ENCODE results near the gene SATB2.

SATB2 gene

GRCh38 chr2:199317646-199318045 lies 140.1 kb downstream of the SATB2 start:
- no peak for DNase-seq

- no peak for DNase-seq
Measured at GRCh38 chr2:199316851-199317250, 140.9 kb downstream of the SATB2 start.

GRCh38 chr2:199315299-199316179 lies 142.2 kb downstream of the SATB2 start:
- DNase-seq = no peak

GRCh38 chr2:199312931-199313330 lies 144.8 kb downstream of the SATB2 start:
- DNase-seq = no peak

GRCh38 chr2:199310771-199311585 lies 146.8 kb downstream of the SATB2 start:
- no peak for DNase-seq

GRCh38 chr2:199309973-199310372 lies 147.8 kb downstream of the SATB2 start:
- DNase-seq = no peak

- no peak for DNase-seq
Measured at GRCh38 chr2:199309411-199309810, 148.3 kb downstream of the SATB2 start.

- DNase-seq = no peak
Measured at GRCh38 chr2:199308567-199308966, 149.2 kb downstream of the SATB2 start.

GRCh38 chr2:199307461-199307860 lies 150.3 kb downstream of the SATB2 start:
- DNase-seq = no peak

- no peak for DNase-seq
Measured at GRCh38 chr2:199306116-199306515, 151.6 kb downstream of the SATB2 start.

GRCh38 chr2:199303728-199304177 lies 154.0 kb downstream of the SATB2 start:
- no peak for DNase-seq

GRCh38 chr2:199302851-199303250 lies 154.9 kb downstream of the SATB2 start:
- no peak for DNase-seq

GRCh38 chr2:199288424-199288823 lies 169.3 kb downstream of the SATB2 start:
- DNase-seq = no peak

GRCh38 chr2:199282309-199282708 lies 175.4 kb downstream of the SATB2 start:
- no peak for DNase-seq

GRCh38 chr2:199279146-199279545 lies 178.6 kb downstream of the SATB2 start:
- DNase-seq = no peak

GRCh38 chr2:199278099-199278498 lies 179.6 kb downstream of the SATB2 start:
- DNase-seq = no peak

- no peak for DNase-seq
Measured at GRCh38 chr2:199273042-199273511, 184.7 kb downstream of the SATB2 start.

GRCh38 chr2:199261936-199262335 lies 195.8 kb downstream of the SATB2 start:
- DNase-seq = no peak

- DNase-seq = no peak
Measured at GRCh38 chr2:199261239-199261638, 196.5 kb downstream of the SATB2 start.

- no peak for DNase-seq
Measured at GRCh38 chr2:199259671-199260070, 198.1 kb downstream of the SATB2 start.

- DNase-seq = peak in 1 of 2 experiments; percentile 18
Measured at GRCh38 chr2:199258291-199258690, 199.4 kb downstream of the SATB2 start.

GRCh38 chr2:199257261-199258224 lies 200.2 kb downstream of the SATB2 start:
- no peak for DNase-seq

Measured in AML-193 (cell line).